HG03175 (cell line): Measurements from ENCODE around the gene KCNT2.
"Not testable (repeated sequence)": the region's sequence is repeated elsewhere in the genome, so short reads cannot be mapped to it uniquely, and the experiment has no call there.

Experiments
- ATAC-seq: cut with Tn5 transposase; IDR thresholded peaks from one replicate; pipeline ENCODE4 v1.9.1; 2021; ENCODE audit warnings: mild to moderate bottlenecking, moderate library complexity; ENCODE audit not compliant: unreplicated experiment

The KCNT2 gene

DNA sequence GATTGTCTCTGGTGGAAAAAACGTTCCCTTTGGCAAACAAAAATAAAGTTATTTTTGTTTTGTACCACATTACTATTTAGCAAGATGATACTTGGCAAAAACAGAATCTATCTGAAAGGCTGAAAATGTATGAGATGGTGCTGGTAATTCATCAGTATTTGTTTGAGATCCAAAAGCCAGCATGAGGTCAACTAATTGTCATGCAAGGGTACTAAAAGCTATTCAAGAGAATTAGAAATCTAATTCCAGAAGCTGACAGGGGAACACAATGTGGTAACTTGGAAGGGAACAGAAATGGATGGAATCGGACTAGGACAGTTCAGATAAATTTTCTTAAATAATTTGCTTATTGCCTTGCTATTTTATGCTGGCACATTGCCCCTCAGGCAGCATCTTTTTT lies 263.8 kb downstream of the KCNT2 start:
- ATAC-seq, result no peak

DNA sequence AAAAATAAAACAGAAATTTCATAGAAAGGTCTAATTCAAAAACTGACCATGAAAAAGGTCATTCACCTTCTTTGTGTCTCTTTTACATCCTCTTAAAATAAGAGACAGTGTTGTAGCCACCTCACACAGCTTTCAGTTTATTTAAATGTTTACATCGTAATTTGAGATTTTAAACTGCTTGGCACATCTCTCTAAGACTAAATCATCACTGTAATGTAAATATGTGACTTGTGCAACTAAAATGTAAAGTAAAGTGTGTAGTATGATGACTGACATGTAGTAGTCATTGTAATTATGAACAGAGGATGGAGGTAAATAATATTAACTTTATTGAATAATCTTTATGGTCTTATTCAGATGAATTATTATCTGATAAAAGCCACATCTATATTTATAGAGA lies 283.9 kb downstream of the KCNT2 start:
- no peak for ATAC-seq

DNA sequence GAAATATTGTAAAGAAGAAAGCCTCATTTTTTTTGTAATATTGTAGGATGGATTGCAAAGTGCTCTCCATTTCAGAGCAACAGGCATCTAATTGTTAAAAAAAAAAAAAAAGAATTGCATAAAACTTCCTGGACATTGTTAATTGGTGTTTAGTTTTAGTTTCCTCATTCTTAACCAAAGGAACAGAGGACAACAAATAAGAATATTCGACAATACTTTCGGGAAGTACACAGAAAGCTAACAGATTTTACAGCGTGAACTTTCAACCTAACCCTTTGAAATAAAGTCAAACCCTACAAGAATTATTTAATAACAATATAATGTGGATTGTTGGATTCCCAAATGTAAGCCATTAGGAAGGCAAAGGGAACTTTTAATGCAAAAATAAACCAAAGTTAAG lies 284.4 kb downstream of the KCNT2 start:
- ATAC-seq, result no peak

DNA sequence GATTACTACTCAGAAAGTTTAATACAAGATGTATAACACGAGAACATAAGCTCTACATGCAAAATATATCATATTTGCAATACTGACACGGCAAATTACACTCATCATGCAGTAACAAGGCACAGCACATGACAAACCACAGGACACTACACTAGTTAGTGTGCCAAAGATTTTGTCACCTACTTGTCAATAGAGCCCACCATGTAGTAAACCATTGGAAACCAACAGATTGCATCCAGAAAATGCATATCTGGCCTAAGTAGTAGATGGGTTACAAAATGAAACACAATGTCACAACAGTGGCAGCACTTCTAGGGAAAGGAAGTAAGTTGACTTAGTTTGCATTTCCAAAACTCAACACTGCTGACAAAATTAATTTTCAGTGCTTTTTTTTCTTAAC lies 288.9 kb downstream of the KCNT2 start:
- no peak for ATAC-seq

DNA sequence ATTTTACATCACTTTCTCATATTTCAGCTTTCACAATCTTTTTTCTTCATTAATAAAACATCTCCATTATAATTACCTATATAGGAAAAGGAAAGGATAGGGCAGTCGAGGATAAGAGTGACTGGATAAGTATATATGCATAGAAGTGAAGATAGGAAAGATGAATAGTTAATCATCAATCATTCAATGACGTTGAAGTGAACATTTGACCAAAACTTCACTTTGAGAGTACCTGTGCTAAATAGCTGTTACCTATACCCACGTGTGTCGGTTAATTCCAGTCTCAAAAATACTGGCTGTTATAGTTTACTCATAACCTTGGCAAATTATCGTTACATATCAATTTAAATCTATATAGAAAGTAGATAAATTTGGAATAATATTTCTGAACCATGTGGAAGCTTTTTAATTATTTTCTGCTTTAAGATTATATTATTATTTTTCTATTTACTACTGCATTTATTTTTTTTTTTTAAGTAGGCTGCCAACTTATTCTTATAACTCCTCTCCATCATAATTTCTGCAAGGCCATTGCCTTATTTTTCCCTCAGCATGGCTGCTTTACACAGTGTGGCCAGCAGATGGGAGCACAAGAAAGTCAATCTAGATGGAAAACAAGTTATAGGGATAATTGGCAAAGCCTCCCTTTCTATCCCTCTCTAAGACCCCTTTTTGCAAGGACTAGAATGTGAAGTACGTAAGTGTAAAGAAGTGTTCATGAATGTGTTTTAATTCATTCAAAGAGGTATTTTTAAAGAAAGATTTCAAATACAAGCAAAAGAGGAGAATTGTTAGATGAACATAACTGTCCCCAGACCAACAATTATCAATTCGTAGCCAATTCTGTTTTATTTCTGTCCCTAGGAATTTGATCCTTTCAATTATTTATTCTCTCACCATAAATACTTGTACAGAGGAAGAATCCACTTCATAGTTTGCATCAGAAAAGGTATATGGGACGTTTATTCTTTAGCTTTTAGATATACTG lies 290.4 kb downstream of the KCNT2 start:
- no peak for ATAC-seq

DNA sequence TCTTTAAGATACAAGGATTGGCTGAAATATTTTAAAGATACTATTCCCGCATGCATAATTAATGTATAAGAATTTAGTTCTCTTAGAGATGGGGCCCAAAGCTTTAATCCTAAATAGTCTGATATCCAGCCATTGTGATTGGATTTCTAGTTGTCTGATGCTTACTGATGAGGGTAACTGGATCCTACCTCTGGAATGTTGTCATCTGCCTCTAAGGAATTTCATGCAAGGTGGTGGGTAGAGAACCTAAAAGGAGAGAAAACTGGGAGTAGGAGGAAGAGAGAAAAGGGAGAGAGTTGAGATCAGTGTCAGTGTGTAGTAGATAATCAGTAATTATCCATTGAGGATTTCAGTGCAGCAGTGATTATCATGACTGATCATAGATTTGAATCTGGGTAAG lies 295.5 kb downstream of the KCNT2 start:
- no peak for ATAC-seq

DNA sequence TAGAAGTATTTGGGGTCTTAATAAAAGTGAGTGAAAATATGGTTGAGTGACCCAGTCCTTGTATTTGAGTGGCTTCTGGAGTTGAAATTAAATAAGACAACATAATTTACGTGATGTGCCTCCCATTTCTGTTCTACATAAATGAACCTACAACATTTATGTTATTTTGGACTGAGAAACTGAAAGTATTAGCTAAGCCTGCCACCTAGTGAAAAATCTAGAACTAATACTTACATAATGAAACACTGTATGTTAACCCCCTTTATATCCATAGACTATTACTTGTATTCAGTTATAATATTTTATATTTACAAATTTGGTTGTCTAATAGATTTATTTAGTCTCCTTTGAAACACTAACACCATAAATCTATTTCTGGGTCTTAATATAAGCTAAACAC lies 298.9 kb downstream of the KCNT2 start:
- ATAC-seq, result peak; percentile 51

DNA sequence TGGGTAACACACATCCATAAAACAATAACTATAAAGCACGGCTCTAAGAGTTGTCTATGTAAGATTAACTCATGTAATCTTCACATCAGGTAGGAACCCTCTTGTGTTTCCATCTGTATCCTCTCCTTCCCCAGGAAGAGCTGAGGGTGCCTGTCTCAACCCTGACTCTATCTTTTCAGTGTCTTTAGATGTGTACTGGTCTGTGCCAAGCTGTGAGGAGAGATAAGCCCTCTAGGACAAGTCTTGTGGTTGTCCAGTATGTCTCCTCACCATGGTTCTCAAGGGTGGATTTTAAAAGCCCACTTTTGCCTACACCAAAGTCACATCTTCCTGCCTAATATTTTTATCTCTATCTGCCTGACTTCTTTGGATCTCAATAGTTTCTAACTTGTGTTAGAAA lies 300.1 kb downstream of the KCNT2 start:
- no peak for ATAC-seq

- no peak for ATAC-seq
Measured at GRCh38 chr1:196306421-196306820, 301.8 kb downstream of the KCNT2 start.

DNA sequence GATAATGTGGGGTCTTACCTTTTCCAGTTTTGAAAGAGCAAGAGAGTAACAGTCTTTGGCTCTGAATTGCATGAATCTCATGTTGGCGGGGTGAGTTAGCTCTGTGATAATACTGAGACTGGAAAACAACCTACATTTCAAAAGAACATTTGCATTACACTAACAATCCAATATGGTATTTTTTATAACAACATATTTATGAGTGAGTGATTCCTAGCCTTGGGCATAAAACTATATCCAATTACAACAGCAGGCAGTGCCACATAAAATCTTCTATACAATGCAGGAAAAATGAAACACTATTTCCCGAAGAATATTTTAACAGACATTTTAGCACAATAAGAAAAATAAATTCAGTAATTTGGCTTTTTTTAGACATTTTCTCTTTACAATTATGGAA lies 303.0 kb downstream of the KCNT2 start:
- ATAC-seq, result no peak

GRCh38 chr1:196302981-196303380 lies 305.3 kb downstream of the KCNT2 start:
- no peak for ATAC-seq

DNA sequence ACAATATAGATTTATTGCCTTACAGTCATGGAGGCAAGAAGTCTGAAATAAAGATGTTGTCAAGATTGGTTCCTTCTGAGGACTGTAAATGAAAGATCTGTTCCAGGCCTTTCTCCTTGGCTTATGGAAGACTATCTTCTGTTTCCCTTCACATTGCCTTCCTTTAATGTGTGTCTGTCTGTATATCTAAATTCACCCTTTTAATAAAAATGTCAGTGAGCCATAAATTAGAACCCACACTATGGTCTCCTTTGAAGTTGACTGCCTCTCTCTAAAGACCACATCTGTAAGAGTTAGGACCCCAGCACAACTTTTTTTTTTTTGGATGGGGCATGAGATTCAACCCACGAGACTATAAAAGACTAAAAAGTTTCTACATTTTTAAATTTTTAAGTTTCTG lies 305.8 kb downstream of the KCNT2 start:
- no peak for ATAC-seq

GRCh38 chr1:196295766-196296165 lies 312.5 kb downstream of the KCNT2 start:
- ATAC-seq, result no peak

- ATAC-seq, result no peak
Measured at GRCh38 chr1:196278816-196279215, 329.4 kb downstream of the KCNT2 start.

GRCh38 chr1:196277860-196278259 lies 330.4 kb downstream of the KCNT2 start:
- ATAC-seq, result no peak

DNA sequence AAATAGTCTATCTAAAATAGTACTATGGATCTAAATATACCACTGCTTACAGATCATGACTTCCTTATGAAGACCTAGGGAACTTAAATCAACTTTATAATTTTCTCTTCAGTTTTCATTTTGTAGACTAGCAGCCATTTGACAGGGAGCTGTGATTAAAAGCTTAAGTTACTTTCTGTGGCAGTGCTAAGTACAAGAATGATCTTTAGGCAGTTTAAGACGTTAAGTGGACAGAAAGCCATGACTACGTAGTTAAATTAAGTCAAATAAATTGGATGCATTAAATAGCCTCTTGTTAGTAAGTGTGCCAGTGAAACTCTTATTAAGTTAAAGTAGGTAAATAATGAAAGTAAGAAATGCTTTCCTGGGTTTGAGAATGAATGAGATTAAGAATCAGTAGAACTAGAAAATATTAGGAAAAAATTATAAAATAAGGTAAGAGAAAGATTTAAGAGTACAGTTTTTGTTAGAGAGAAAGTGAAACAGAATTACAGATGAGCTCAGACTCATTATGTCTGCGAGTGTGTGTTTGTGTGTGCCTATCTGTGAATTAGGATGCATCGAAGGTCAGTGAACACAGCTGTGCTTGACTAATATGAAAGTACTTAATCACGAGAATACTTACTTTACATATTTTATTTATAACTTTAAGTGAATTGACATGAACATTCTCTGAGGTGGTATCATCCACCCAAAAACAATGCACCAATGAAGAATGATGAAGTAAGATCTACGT lies 336.9 kb downstream of the KCNT2 start:
- ATAC-seq, result peak; percentile 45

GRCh38 chr1:196263086-196263485 lies 345.2 kb downstream of the KCNT2 start:
- not testable (repeated sequence) for ATAC-seq

DNA sequence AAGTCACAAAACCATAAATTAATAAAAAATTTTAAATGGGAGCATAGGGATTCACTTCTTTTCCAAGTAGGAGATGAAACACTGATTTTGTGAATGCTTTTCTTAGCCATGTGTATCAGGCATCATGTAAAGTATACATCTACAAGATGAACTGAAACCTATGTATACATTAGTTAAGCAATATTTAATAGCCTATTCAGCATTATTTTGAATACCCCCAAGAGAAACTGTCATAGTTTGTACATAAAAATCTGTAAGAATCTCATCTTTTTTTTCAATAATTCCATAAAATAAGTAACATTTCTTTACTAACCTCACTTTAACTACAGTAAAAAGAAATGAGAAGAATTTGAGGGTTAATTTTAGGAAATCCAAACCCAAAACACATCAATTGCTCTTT lies 348.0 kb downstream of the KCNT2 start:
- ATAC-seq, result no peak

DNA sequence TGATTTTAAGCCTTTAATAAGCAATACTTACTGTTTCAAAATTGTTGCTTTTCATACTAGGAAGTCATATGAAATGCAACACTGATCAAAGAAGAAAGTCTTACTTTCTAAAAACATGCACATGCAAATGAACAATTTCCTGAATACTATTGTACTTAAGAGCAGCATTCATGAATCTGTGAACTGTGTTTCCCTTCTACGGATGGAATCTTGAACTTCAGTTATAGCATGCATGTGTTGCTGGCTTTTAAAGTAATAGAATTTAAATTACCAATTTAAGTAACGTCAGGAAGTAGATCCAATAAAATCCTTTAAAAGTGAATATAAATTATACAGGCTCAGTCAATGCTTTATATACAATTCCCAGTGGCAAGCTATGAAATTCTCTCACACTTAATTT lies 348.9 kb downstream of the KCNT2 start:
- ATAC-seq, result no peak

- ATAC-seq, result no peak
Measured at GRCh38 chr1:196255762-196256161, 352.5 kb downstream of the KCNT2 start.

- ATAC-seq, result no peak
Measured at GRCh38 chr1:196229546-196229945, 378.7 kb downstream of the KCNT2 start.

DNA sequence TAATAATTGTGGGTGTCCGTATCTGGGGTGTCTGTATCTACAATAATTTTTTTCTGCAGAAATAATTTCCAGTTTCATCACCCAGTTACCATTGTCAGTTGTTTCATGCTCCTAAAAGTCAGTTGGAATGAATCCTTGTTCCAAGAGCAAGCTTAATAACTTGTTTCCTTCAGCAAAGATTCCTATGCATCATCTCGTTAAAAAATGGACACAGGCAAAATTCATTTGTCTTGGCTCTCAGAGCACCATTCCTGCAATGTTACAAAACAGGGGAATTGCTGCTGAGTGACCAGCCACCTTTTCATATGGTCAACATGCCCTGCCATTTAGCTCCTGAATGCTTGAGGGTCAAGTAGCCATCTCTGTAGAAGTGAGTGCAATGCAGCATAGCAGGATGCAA lies 393.4 kb downstream of the KCNT2 start:
- ATAC-seq, result no peak
